Epithelial cell of proximal tubule (primary cell): ENCODE results near the gene ACIN1. TPM values are rescaled to one million over a fixed set of nuclear protein-coding genes. Genes with fewer than 3 reads are reported as not detected.

Experiments
- DNase-seq: peaks from one replicate; pipeline ENCODE4 v3.0.0-alpha.2; 2011; ENCODE audit warnings: low read depth
- H3K4me3 ChIP-seq: 2 replicates; pipeline ENCODE4 v1.5.1; 2011; ENCODE audit warnings: low read depth, mild to moderate bottlenecking, low read length
- CTCF ChIP-seq: conservative IDR thresholded peaks from 2 replicates; pipeline ENCODE4 v1.5.1; 2012; ENCODE audit warnings: low read depth, mild to moderate bottlenecking, low read length
- total RNA-seq: library from RNA; depleted of rRNA; stranded (reverse); fragments of >200 nt; gene quantifications from 2 replicates; pipeline ENCODE4 v1.2.3, GENCODE V29; 2015

ACIN1 gene
- 84.1 and 85.2 TPM in 2 replicates for total RNA-seq

GRCh38 chr14:23094666-23095195 lies at the start of gene ACIN1:
Gene ACIN1, minus strand, starts transcription at chr14:23095136. Its CDS starts 24 bp downstream, at chr14:23095112.
- no peak for DNase-seq
- H3K4me3 ChIP-seq = peak within 1 kb of the TSS; percentile 74
- no peak for TF ChIP-seq CTCF

- H3K4me3 ChIP-seq = no peak overlapping the region
- DNase-seq = no peak
- TF ChIP-seq CTCF = no peak
Measured at GRCh38 chr14:23143911-23144310, 49.0 kb upstream of the ACIN1 start.

- no peak overlapping the region for H3K4me3 ChIP-seq
- no peak for DNase-seq
- no peak for TF ChIP-seq CTCF
Measured at GRCh38 chr14:23142826-23143225, 47.9 kb upstream of the ACIN1 start.

- DNase-seq = peak; percentile 43
- no peak for TF ChIP-seq CTCF
- no peak overlapping the region for H3K4me3 ChIP-seq
Measured at GRCh38 chr14:23141706-23142444, 46.9 kb upstream of the ACIN1 start.

- no peak for DNase-seq
- H3K4me3 ChIP-seq = no peak overlapping the region
- TF ChIP-seq CTCF = no peak
Measured at GRCh38 chr14:23140371-23140770, 45.4 kb upstream of the ACIN1 start.

GRCh38 chr14:23139874-23140273 lies 44.9 kb upstream of the ACIN1 start:
- no peak overlapping the region for H3K4me3 ChIP-seq
- TF ChIP-seq CTCF = no peak
- no peak for DNase-seq
